Omental fat pad (tissue), 4 donors: Measurements from ENCODE around the gene PTGER4. TPM values are rescaled to one million over a fixed set of nuclear protein-coding genes. Genes with fewer than 3 reads are reported as not detected.
A peak's percentile ranks its signal among the peaks of the same experiment; 100 is the strongest.

ENCODE experiments used
- ATAC-seq: fragments of 150-250 bp; one replicate; pipeline ENCODE4 v1.9.1; 2016; ENCODE audit warnings: mild to moderate bottlenecking, moderate library complexity; ENCODE audit not compliant: low FRiP score
- DNase-seq: peaks from one replicate; pipeline ENCODE4 v3.0.0-alpha.2; 2019; ENCODE audit warnings: low spot score
- CTCF ChIP-seq, 3 donors: fragments of 450-650 bp; IDR thresholded peaks; one replicate each; pipeline ENCODE4 v1.5.1; 2016 to 2017; ENCODE audit warnings: antibody characterized with exemption in 3 of 3, mild to moderate bottlenecking in 3 of 3, moderate library complexity in 2 of 3
- total RNA-seq, 4 donors: library from RNA; depleted of rRNA; stranded (reverse); fragments of >200 nt; gene quantifications; one replicate each; pipeline ENCODE4 v1.1.0, GENCODE V29; 2016

Gene PTGER4
- total RNA-seq, 4 donors from 2014 or later = 39.5 to 87.7 (median 46.4) TPM

DNA sequence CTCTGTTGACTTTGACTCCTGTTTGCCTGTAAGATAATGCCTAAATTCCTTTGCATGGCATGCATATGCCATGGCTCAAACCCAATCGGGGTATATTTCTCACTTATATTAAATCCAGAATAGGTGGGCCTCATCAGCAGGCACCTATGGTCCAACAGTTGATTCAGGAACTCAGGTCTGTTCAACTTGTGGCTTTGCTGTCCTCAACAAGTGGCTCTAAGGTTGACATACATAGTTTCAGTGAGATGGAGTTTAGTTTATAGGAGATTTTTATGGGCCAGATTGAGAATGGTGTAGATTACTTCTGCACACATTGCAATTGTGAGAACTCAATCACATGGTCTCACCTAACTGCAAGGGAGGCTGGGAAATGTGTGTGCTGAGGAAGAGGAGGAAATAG, 31.6 kb upstream of the PTGER4 start:
- no peak for ATAC-seq
- no peak for TF ChIP-seq CTCF (IDR thresholded peaks at IDR 0.05)
- DNase-seq = no peak

DNA sequence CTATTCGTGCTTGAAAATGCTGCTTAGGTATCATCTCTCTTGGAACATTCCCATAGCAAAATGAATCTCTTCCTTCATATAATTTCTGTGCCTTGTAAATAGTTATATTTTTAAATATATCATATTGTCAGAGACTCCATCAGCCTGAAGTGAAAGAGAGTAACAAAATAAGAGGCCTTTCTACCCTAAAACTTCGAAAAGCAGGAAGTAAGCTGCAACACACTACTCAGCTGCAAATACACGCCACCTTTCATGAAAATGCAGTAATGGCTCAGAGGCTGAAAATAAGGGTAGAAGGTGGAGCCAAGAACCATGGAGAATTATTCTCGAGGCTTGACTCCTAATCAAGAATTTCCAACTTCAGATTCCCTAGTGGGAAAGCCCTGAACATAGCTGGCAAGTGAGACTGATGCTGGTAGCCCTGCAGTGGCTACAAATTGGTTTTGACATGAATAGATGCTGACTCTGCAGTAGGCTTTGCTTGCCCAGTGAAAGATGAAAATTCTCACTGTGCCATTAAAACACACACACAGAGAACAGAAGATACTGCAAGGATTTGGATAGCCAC, 30.2 kb upstream of the PTGER4 start:
- TF ChIP-seq CTCF (IDR thresholded peaks at IDR 0.05) = no peak
- ATAC-seq = no peak
- DNase-seq = no peak

DNA sequence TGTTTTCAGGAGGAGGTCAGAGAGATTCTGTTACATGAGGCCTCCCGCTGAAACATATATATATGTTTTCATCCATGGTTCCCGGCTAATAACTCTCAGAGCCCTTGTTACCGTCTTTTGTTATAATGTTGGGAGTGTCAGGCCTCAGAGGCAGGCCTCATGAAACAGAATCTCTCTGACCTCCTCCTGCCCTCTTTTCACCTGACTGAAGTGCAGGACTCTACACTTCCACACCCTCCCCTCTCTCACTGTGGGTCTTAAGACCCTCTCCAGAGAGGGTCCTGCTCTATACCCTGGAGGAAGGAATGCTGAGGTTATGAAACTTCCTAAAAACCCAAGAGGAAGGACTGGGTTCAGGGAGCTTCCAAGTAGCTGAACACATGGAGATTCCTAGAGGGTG, 28.5 kb upstream of the PTGER4 start:
- DNase-seq = no peak

DNA sequence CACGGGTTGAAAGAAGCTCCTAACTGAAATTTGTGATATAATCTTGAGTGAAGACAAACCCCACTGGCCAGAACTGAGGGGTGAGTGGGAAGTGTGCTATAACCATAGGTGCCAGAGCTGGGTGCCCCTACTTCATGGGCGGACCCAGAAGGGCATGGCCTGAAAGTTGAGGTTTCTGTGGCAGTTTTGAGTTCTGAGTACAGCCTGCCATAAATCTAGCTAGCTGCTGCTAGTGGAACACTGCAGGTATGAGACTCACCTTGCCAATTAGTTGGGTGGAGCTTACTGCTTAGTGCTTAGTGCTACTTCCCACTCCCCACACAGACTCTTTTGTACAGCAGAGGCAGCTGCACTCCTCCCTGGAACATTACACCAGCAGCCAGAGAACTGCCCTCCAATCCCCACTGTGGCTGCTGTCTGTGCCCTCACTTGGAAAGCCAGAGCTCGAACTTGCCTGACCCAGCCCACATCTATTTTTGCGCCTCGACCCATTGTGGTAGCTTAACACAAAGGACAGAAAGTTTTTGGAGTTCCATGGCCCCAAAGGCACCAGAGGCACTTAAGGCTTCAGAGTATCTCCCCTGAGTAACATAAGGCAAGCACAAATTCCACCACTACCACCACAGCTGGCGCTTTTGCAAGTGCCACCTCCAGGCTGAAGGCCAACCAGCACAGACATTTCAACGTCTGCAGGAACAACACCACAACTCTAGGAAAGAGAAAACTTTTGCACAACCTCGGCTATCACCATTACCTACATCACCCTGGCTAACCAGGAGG, 27.1 kb upstream of the PTGER4 start:
- DNase-seq = no peak
- no peak for TF ChIP-seq CTCF (IDR thresholded peaks at IDR 0.05)
- no peak for ATAC-seq

More for the DNA sequence above, 28.5 kb upstream of the PTGER4 start:
- ATAC-seq = no peak
- no peak for TF ChIP-seq CTCF (IDR thresholded peaks at IDR 0.05)

DNA sequence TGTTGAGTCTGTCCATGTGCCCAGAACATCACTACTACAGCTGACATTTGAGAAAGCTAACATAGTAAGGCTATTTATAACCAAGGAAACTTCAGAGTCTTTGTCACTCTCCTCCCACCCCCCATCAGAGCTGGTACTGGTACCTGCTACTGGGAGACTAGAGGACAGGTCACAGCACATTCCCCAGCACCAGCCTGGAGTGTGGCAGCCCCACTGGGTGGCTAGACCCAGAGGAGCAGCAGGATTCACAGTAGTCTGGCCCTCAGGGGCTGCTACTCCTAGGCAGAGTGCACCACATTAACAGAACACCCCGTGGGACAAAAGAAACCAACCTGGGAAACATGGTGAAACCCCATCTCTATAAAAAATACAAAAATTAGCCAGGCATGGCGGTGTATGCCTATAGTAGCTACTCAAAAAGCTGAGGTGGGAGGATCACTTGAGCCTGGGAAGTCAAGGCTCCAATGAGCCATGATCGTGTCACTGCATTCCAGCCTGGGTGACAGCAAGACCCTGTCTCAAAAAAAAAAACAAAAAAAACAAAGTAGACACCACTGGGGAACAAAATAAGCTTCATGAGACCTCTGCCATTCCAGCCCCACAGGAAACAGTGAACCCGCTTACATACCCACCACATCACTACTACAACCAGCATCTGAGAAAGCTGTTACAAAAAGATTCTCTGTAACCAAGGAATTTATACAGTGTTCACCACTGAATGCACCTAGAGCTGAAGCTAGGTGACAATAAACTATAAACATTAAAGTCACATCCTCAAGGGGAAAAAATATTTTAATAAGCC, 26.3 kb upstream of the PTGER4 start:
- DNase-seq (no peak), ATAC-seq (no peak)
- no peak for TF ChIP-seq CTCF (IDR thresholded peaks at IDR 0.05)

GRCh38 chr5:40654377-40654991, 25.2 kb upstream of the PTGER4 start:
- ATAC-seq (peak; percentile 59), DNase-seq (no peak)
- TF ChIP-seq CTCF (IDR thresholded peaks at IDR 0.05) = no peak
